GM23338 (cell line): ENCODE measurements around the gene CFAP97D2. TPM values are rescaled to one million over a fixed set of nuclear protein-coding genes. Genes with fewer than 3 reads are reported as not detected.

Experiments used
- ATAC-seq: fragments of 200-7000 bp; cut with Tn5 transposase; 3 replicates; pipeline ENCODE4 v1.9.1; 2020
- DNase-seq: peaks from one replicate; pipeline ENCODE4 v3.0.0-alpha.2; 2015; ENCODE audit warnings: low spot score
- H2AFZ ChIP-seq: fragments of 200-600 bp; sonication (generic); 2 replicates; pipeline ENCODE4 v1.8.0; 2016; ENCODE audit warnings: antibody characterized with exemption, mild to moderate bottlenecking, moderate library complexity
- H3F3A ChIP-seq: fragments of 200-600 bp; sonication (generic); replicated peaks from 2 replicates; pipeline ENCODE4 v1.8.0; 2017; ENCODE audit warnings: antibody characterized with exemption, mixed run types, low read depth
- H3K27ac ChIP-seq: fragments of 200-600 bp; sonication (generic); 2 replicates; pipeline ENCODE4 v1.6.1; 2016; ENCODE audit warnings: low read depth
- H3K27me3 ChIP-seq: fragments of 200-600 bp; sonication (generic); 2 replicates; pipeline ENCODE4 v1.8.0; 2016; ENCODE audit warnings: mild to moderate bottlenecking, mixed run types, moderate library complexity; ENCODE audit not compliant: insufficient read depth
- H3K36me3 ChIP-seq: fragments of 200-600 bp; sonication (generic); 2 replicates; pipeline ENCODE4 v1.8.0; 2016; ENCODE audit warnings: mild to moderate bottlenecking; ENCODE audit not compliant: insufficient read depth
- H3K4me1 ChIP-seq: fragments of 200-600 bp; sonication (generic); 2 replicates; pipeline ENCODE4 v1.8.0; 2016; ENCODE audit warnings: mild to moderate bottlenecking, moderate library complexity; ENCODE audit not compliant: insufficient read depth
- H3K4me2 ChIP-seq: fragments of 200-600 bp; sonication (generic); 2 replicates; pipeline ENCODE4 v1.7.1; 2017; ENCODE audit warnings: mixed run types
- H3K4me3 ChIP-seq: fragments of 200-600 bp; sonication (generic); 2 replicates; pipeline ENCODE4 v1.6.1; 2016; ENCODE audit warnings: mixed run types
- H3K79me2 ChIP-seq: fragments of 200-600 bp; sonication (generic); replicated peaks from 2 replicates; pipeline ENCODE4 v1.8.0; 2017; ENCODE audit warnings: mild to moderate bottlenecking; ENCODE audit not compliant: insufficient read depth
- H3K9me2 ChIP-seq: fragments of 200-600 bp; sonication (generic); 2 replicates; pipeline ENCODE4 v1.8.0; 2017; ENCODE audit not compliant: insufficient read depth
- H4K20me1 ChIP-seq: fragments of 200-600 bp; sonication (generic); replicated peaks from 2 replicates; pipeline ENCODE4 v1.8.0; 2017; ENCODE audit warnings: mild to moderate bottlenecking; ENCODE audit not compliant: insufficient read depth
- H3K27ac Mint-ChIP-seq: 2 replicates; pipeline ENCODE4 v1.8.0; 2020; ENCODE audit warnings: inconsistent platforms, mild to moderate bottlenecking, moderate library complexity, mixed read lengths
- H3K27me3 Mint-ChIP-seq: 3 replicates; pipeline ENCODE4 v1.8.0; 2022; ENCODE audit warnings: low read depth, mild to moderate bottlenecking, moderate library complexity, mixed read lengths, inconsistent platforms; ENCODE audit not compliant: insufficient read depth, poor library complexity
- H3K36me3 Mint-ChIP-seq: 3 replicates; pipeline ENCODE4 v1.8.0; 2021; ENCODE audit warnings: low read depth, mild to moderate bottlenecking, inconsistent platforms, moderate library complexity, mixed read lengths
- H3K4me1 Mint-ChIP-seq: 3 replicates; pipeline ENCODE4 v1.8.0; 2020; ENCODE audit warnings: mild to moderate bottlenecking, inconsistent platforms, mixed read lengths
- H3K4me3 Mint-ChIP-seq: 3 replicates; pipeline ENCODE4 v1.8.0; 2021; ENCODE audit warnings: moderate library complexity, mild to moderate bottlenecking, inconsistent platforms, mixed read lengths
- H3K9me3 Mint-ChIP-seq: 3 replicates; pipeline ENCODE4 v1.8.0; 2020; ENCODE audit warnings: moderate library complexity, mild to moderate bottlenecking, inconsistent platforms, mixed read lengths
- ETS1 ChIP-seq: IDR thresholded peaks from 2 replicates; pipeline ENCODE4 v1.6.1; 2016; ENCODE audit warnings: antibody characterized with exemption
- EZH2 ChIP-seq: fragments of 200-600 bp; sonication (generic); IDR thresholded peaks from one replicate; pipeline ENCODE4 v1.8.0; 2017; ENCODE audit warnings: antibody characterized with exemption, mild to moderate bottlenecking, low read depth; ENCODE audit not compliant: unreplicated experiment
- JUNB ChIP-seq: IDR thresholded peaks from one replicate; pipeline ENCODE4 v1.6.1; 2016; ENCODE audit warnings: antibody characterized with exemption; ENCODE audit not compliant: unreplicated experiment
- NANOG ChIP-seq: IDR thresholded peaks from 2 replicates; pipeline ENCODE4 v1.6.1; 2016; ENCODE audit warnings: antibody characterized with exemption, borderline replicate concordance
- REST ChIP-seq: IDR thresholded peaks from one replicate; pipeline ENCODE4 v1.6.1; 2018; ENCODE audit warnings: antibody characterized with exemption; ENCODE audit not compliant: unreplicated experiment
- STAT1 ChIP-seq: IDR thresholded peaks from one replicate; pipeline ENCODE4 v1.6.1; 2016; ENCODE audit warnings: antibody characterized with exemption; ENCODE audit not compliant: unreplicated experiment
- ZNF114 ChIP-seq: fragments of 250-450 bp; sonication (Bioruptor Pico); IDR thresholded peaks from 2 replicates; pipeline ENCODE4 v1.5.0; 2020; ENCODE audit warnings: mild to moderate bottlenecking, moderate library complexity
- ZNF331 ChIP-seq: fragments of 250-450 bp; sonication (Bioruptor Pico); IDR thresholded peaks from 2 replicates; pipeline ENCODE4 v1.5.0; 2020; ENCODE audit warnings: low read depth, mild to moderate bottlenecking, moderate library complexity
- ZNF462 ChIP-seq: fragments of 250-450 bp; sonication (Bioruptor Pico); IDR thresholded peaks from 2 replicates; pipeline ENCODE4 v1.5.0; 2020; ENCODE audit warnings: mild to moderate bottlenecking, moderate library complexity
- polyA plus RNA-seq: library from polyadenylated mRNA; unstranded; fragments of >200 nt; fragmentation: Nextera tagmentation; extraction: Ambion mirVana; gene quantifications from 2 replicates; pipeline ENCODE4 v1.2.1, GENCODE V29; 2016
- total RNA-seq: library from RNA; depleted of rRNA; stranded (reverse); fragments of >200 nt; shearing (Covaris generic); gene quantifications from 2 replicates; pipeline ENCODE4 v1.2.3, GENCODE V29; 2014

CFAP97D2 gene
- total and polyA plus RNA-seq, 2 experiments from 2014 or later, result not detected

DNA sequence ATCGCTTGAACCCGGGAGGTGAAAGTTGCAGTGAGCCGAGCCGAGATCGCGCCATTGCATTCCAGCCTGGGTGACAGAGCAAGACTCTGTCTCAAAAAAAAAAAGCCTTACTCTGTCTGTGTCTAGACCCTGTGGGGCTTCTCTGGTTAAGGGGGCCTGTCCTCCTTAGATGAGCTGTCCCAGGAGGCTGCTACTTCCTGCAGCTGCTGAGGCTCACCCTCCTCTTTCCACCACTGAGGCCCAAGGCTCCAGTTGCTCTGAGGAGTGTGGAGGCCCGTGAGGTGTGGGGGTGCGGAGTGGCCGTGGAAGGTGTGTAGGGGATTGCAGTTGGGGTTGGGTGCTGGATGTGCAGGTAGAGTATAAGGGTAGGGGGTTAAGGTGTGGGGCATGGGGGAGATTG is 24.6 kb upstream of the CFAP97D2 start (continued):
- TF ChIP-seq ZNF462, result no peak
- TF ChIP-seq JUNB, result no peak
- no peak for TF ChIP-seq ETS1
- TF ChIP-seq ZNF331, result no peak
- TF ChIP-seq ZNF114 (CRISPR knock-in tag), result no peak
- TF ChIP-seq NANOG, result no peak
- no peak for TF ChIP-seq STAT1

DNA sequence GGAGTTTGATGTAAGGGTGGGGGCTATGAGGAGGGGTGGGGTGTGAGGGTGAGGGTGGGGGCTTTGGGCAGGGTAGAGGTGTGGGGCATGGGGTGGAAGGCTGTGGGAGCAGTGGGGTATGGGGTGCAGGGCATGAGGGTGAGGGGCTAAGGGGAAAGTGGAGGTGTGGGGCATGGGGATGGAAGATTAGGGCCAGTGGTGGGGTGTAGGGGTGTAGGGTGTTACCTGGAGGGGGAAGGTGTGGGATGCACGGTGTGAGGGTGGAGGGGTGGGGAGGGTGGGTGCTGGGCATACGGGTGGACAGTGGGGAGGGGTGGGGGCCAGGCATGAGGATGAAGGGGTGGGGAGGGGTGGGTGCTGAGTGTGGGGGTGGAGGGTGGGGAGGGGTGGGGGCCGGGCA is 23.7 kb upstream of the CFAP97D2 start:
- no peaks in the 10 kb centered on the region for H3K27me3 ChIP-seq
- DNase-seq (no peak), ATAC-seq (no peak)
- peaks cover 7% of the 10 kb centered on the region; the same call in 1 of the 2 replicates for H3K9me2 ChIP-seq
- H3K4me2 ChIP-seq, result no peak overlapping the region
- no peaks in the 10 kb centered on the region; the same call in 2 of the 3 replicates for H3K36me3 Mint-ChIP-seq
- H3K4me1 ChIP-seq, result no peaks in the 10 kb centered on the region
- H3K4me3 ChIP-seq, result no peak overlapping the region
- H4K20me1 ChIP-seq, result no peaks in the 10 kb centered on the region
- H3F3A ChIP-seq, result no peaks in the 10 kb centered on the region; the same call in 1 of the 2 replicates
- no peak overlapping the region for H3K27ac ChIP-seq
- no peak overlapping the region for H3K4me3 Mint-ChIP-seq
- H3K36me3 ChIP-seq, result no peaks in the 10 kb centered on the region
- no peaks in the 10 kb centered on the region for H3K79me2 ChIP-seq
- H3K27ac Mint-ChIP-seq, result no peak overlapping the region
- H3K4me1 Mint-ChIP-seq, result peaks cover 6% of the 10 kb centered on the region; the same call in 2 of the 3 replicates
- peaks cover 5% of the 10 kb centered on the region; the same call in 1 of the 3 replicates for H3K9me3 Mint-ChIP-seq
- H3K27me3 Mint-ChIP-seq, result peaks cover 5% of the 10 kb centered on the region
- H2AFZ ChIP-seq, result no peak overlapping the region
- TF ChIP-seq EZH2 (no peak), REST (no peak), STAT1 (no peak)
